Sigmoid colon (tissue), 3 donors: ENCODE measurements around the gene A3GALT2.

ENCODE experiments used
- POLR2A ChIP-seq, 2 donors: fragments of 450-650 bp; IDR thresholded peaks; one replicate each; pipeline ENCODE4 v1.6.1; 2016; ENCODE audit warnings: antibody characterized with exemption in 2 of 2, mild to moderate bottlenecking in 2 of 2, moderate library complexity in 2 of 2
- TF ChIP-seq, protein P1 (sequence below), 4 experiments: fragments of 450-650 bp in 3 of 4; fragments of 200-600 bp in 1 of 4; IDR thresholded peaks; one replicate each; pipeline ENCODE4 v1.5.1; 2016 to 2019; ENCODE audit warnings: antibody characterized with exemption in 4 of 4, mild to moderate bottlenecking in 3 of 4, moderate library complexity in 2 of 4

DNA sequence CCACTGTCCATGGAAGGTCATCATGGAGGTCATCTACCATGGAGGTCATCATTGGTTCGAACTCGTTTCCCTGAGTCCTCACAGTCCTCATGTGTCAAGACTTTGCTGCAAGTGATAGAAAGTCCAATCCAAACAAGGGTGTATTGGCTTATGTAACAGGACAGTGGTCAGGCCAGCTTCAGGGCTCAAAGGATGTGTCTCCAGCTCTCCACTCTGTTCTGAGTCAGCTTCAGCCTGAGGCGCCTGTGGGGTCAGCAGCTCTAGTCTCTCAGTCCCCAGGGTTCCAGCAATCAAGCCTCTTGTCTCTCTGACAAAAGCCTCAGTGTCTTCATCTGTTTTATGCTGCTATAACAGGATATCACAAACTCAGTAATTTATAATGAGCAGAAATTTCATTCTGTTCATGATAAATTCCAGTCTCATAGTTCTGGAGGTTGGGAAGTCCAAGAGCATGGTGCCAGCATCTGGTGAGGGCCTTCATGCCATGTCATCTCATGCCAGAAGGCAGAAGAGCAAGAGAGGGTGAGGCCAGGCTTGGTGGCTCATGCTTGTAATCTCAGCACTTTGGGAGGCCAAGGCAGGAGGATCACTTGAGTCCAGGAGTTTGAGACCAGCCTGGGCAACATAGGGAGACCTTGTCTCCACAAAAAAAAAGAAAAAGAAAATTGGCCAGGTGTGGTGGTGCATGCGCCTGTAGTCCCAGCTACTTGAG is 19.5 kb downstream of the A3GALT2 start:
- no peak for TF ChIP-seq POLR2A (IDR thresholded peaks at IDR 0.05)
- TF ChIP-seq, protein P1, sequence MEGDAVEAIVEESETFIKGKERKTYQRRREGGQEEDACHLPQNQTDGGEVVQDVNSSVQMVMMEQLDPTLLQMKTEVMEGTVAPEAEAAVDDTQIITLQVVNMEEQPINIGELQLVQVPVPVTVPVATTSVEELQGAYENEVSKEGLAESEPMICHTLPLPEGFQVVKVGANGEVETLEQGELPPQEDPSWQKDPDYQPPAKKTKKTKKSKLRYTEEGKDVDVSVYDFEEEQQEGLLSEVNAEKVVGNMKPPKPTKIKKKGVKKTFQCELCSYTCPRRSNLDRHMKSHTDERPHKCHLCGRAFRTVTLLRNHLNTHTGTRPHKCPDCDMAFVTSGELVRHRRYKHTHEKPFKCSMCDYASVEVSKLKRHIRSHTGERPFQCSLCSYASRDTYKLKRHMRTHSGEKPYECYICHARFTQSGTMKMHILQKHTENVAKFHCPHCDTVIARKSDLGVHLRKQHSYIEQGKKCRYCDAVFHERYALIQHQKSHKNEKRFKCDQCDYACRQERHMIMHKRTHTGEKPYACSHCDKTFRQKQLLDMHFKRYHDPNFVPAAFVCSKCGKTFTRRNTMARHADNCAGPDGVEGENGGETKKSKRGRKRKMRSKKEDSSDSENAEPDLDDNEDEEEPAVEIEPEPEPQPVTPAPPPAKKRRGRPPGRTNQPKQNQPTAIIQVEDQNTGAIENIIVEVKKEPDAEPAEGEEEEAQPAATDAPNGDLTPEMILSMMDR (IDR thresholded peaks at IDR 0.05), result no peak
